GM12878 (cell line): ENCODE measurements around the gene PRKCB. TPM values are rescaled to one million over a fixed set of nuclear protein-coding genes. Genes with fewer than 3 reads are reported as not detected.

ENCODE experiments used
- ATAC-seq: fragments of 200-7000 bp; cut with Tn5 transposase; 3 replicates; pipeline ENCODE4 v1.9.1; 2020; ENCODE audit warnings: mild to moderate bottlenecking, moderate library complexity
- BruUV-seq: library from RNA; stranded (reverse); fragments of 400-500 nt; replicated peaks from 2 replicates; lab custom pipeline; 2021; lab: Mats Ljungman, UMichigan
- CTCF ChIA-PET: fragments of 300-600 bp; sonication (Branson Sonifier 250); formaldehyde crosslinking; extraction: SDS; loops from one replicate; lab custom pipeline; 2021; ENCODE audit warnings: inconsistent platforms; lab: Yijun Ruan, JAX
- POLR2A ChIA-PET: fragments of 350-600 bp; formaldehyde crosslinking; extraction: SDS; loops from one replicate; lab custom pipeline; 2021; ENCODE audit warnings: inconsistent platforms; lab: Charles Lee
- RAD21 ChIA-PET: fragments of 300-600 bp; sonication (Branson Sonifier 250); formaldehyde crosslinking; loops from one replicate; lab custom pipeline; 2023; ENCODE audit warnings: antibody characterized with exemption; ENCODE audit not compliant: unreplicated experiment; lab: Charles Lee
- SMC1A ChIA-PET: fragments of 300-600 bp; sonication (Branson Sonifier 250); formaldehyde crosslinking; loops from one replicate; lab custom pipeline; 2023; ENCODE audit not compliant: unreplicated experiment, uncharacterized antibody; lab: Charles Lee
- DNase-seq: peaks from one replicate; pipeline ENCODE4 v3.0.0-alpha.2; 2011; ENCODE audit warnings: low read depth, low spot score
- FAIRE-seq: peaks from 3 replicates; lab custom pipeline; 2011; peaks lifted over from hg19 to GRCh38; lab: Jason Lieb, UNC
- H2AFZ ChIP-seq: 2 replicates; pipeline ENCODE4 v1.6.0; 2011; ENCODE audit warnings: low read depth, low read length, control low read depth; ENCODE audit not compliant: control insufficient read depth
- H3K27ac ChIP-seq: 2 replicates; pipeline ENCODE4 v1.5.1; 2011; ENCODE audit warnings: control low read depth; ENCODE audit not compliant: control insufficient read depth, insufficient read depth
- H3K27me3 ChIP-seq, 2 experiments: replicated peaks in 1 of 2; 2 replicates each; pipeline versions ENCODE4 v1.6.0 to v1.6.1; 2011; ENCODE audit warnings: low read length in 1 of 2; ENCODE audit not compliant: control insufficient read depth in 2 of 2, insufficient read depth in 2 of 2
- H3K36me3 ChIP-seq, 2 experiments: 2 replicates each; pipeline ENCODE4 v1.5.1; 2011; ENCODE audit warnings: low read length in 1 of 2; ENCODE audit not compliant: control insufficient read depth in 2 of 2, insufficient read depth in 2 of 2
- H3K4me1 ChIP-seq: 2 replicates; pipeline ENCODE4 v1.6.1; 2011; ENCODE audit warnings: mild to moderate bottlenecking, low read length, moderate library complexity, mixed read lengths; ENCODE audit not compliant: control insufficient read depth, insufficient read depth
- H3K4me2 ChIP-seq: 2 replicates; pipeline ENCODE4 v1.6.0; 2011; ENCODE audit warnings: control low read depth; ENCODE audit not compliant: control insufficient read depth, insufficient read depth
- H3K4me3 ChIP-seq: fragments of 200-600 bp; sonication (generic); 2 replicates; pipeline ENCODE4 v1.5.1; 2016
- H3K79me2 ChIP-seq: 2 replicates; pipeline ENCODE4 v1.6.0; 2011; ENCODE audit warnings: low read length; ENCODE audit not compliant: control insufficient read depth, insufficient read depth
- H3K9ac ChIP-seq: 2 replicates; pipeline ENCODE4 v1.8.0; 2011; ENCODE audit warnings: low read length, control low read depth, mixed read lengths; ENCODE audit not compliant: control insufficient read depth, insufficient read depth
- H3K9me3 ChIP-seq: replicated peaks from 3 replicates; pipeline ENCODE4 v1.5.1; 2011; ENCODE audit warnings: mild to moderate bottlenecking, low read length; ENCODE audit not compliant: control insufficient read depth, insufficient read depth
- H4K20me1 ChIP-seq: 2 replicates; pipeline ENCODE4 v1.6.0; 2011; ENCODE audit not compliant: control insufficient read depth, insufficient read depth
- EGR1 ChIP-seq, 2 experiments: IDR thresholded peaks; 1 replicate in 1 of 2; 2 replicates in 1 of 2; pipeline ENCODE4 v1.6.1; 2011 to 2012; ENCODE audit warnings: low read depth in 2 of 2, low read length in 2 of 2, borderline replicate concordance in 1 of 2, mild to moderate bottlenecking in 1 of 2, moderate library complexity in 1 of 2
- GABPA ChIP-seq: IDR thresholded peaks from 2 replicates; pipeline ENCODE4 v1.6.1; 2014; ENCODE audit warnings: antibody characterized with exemption, low read depth, mild to moderate bottlenecking, inconsistent platforms
- IKZF1 ChIP-seq: fragments of 450-650 bp; conservative IDR thresholded peaks from 2 replicates; pipeline ENCODE4 v1.6.1; 2017; ENCODE audit warnings: antibody characterized with exemption, mild to moderate bottlenecking
- KLF5 ChIP-seq: fragments of 450-650 bp; IDR thresholded peaks from 2 replicates; pipeline ENCODE4 v1.6.1; 2014; ENCODE audit warnings: mild to moderate bottlenecking; ENCODE audit not compliant: partially characterized antibody
- NR2C2 ChIP-seq: IDR thresholded peaks from 2 replicates; pipeline ENCODE4 v1.6.1; 2011; ENCODE audit warnings: borderline replicate concordance, low read depth; ENCODE audit not compliant: control insufficient read depth, insufficient read length
- WGBS: methylation state at CpG from one replicate; pipeline ENCODE4 v1.1.6; 2016; ENCODE audit warnings: low lambda C conversion rate; ENCODE audit not compliant: insufficient replicate concordance, insufficient coverage; ENCODE audit errors: missing lambda C conversion rate; 5-methylcytosine and 5-hydroxymethylcytosine counted together
- in situ Hi-C: fragments of 300-500 bp; cut with MboI; formaldehyde crosslinking; loops from 9 replicates; pipeline ENCODE4 v1.14.3; 2018; ENCODE audit warnings: mixed read lengths
- intact Hi-C: fragments of 100-400 bp; cut with micrococcal nuclease; formaldehyde crosslinking; loops from one replicate; pipeline ENCODE4 v1.14.2; 2022; ENCODE audit not compliant: unreplicated experiment
- polyA plus RNA-seq, 11 experiments: library from polyadenylated mRNA; depleted of rRNA in 4 of 11; unstranded in 6 of 11; stranded (reverse) in 5 of 11; fragments of >200 nt; fragmentation: Nextera tagmentation in 4 of 11; fragmentation: Illumina TruSeq in 1 of 11; extraction: Ambion mirVana in 4 of 11; extraction: Trizol in 1 of 11; gene quantifications; 1 replicate in 1 of 11; 2 replicates in 10 of 11; pipeline versions ENCODE4 v1.2.1 to v1.2.3, GENCODE V29; 2011 to 2016; ENCODE audit warnings: inconsistent platforms in 2 of 11, missing spikeins in 2 of 11, low read depth in 1 of 11
- total RNA-seq, 4 experiments: library from RNA; depleted of rRNA in 3 of 4; stranded (reverse); fragments of >200 nt in 3 of 4; fragmentation: Illumina TruSeq in 1 of 4; extraction: Trizol in 1 of 4; gene quantifications; 2 replicates each; pipeline versions ENCODE4 v1.2.1 to v1.2.3, GENCODE V29; 2013 to 2021
- TF ChIP-seq, protein P1 (sequence below): IDR thresholded peaks from 2 replicates; pipeline ENCODE4 v1.6.1; 2011; ENCODE audit warnings: borderline replicate concordance, low read depth, mild to moderate bottlenecking, moderate library complexity, mixed read lengths, low read length; ENCODE audit not compliant: insufficient read depth; ENCODE audit errors: extremely low read length

Gene PRKCB
- total and polyA plus RNA-seq, 10 of the 15 experiments (the other 5 are each of a cell fraction or from before 2014, with no cell fraction given) = 21.4 to 158 (median 97.3) TPM

DNA sequence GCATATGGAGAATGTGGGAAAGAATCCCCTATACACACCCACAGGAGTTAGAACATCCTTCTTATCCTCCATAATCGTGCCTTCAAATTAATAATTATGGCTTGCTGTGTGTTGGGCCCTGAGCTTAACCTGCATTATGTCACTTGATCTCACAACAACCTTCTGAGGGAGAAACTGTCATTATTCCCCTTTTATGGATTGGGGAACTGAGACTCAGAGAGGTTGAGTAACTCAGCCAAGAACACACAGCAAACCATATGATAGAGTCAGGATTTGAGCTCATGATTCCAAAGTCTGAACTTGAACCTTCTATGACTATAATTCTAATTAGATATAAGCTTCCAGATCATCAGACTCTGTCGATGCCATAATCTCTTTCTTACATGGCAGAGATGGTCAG, 306.1 kb downstream of the PRKCB start:
- no peak for FAIRE-seq
- TF ChIP-seq GABPA = no peak
- no peaks in the 10 kb centered on the region for H3K79me2 ChIP-seq
- in situ Hi-C loops = no loop called here
- ChIA-PET CTCF (interaction anchor here (1.1 kb wide), 1 partner anchor 49 kb away, joined by 3 read pairs; no protein-coding TSS in a partner anchor), POLR2A (no interaction called here), SMC1A (interaction anchor here (1.1 kb wide), 1 partner anchor 11 kb away, joined by 3 read pairs; no protein-coding TSS in a partner anchor), RAD21 (no interaction called here)
- H3K4me1 ChIP-seq = no peaks in the 10 kb centered on the region
- H2AFZ ChIP-seq = no peak overlapping the region
- peaks cover 4 to 23% of the 10 kb centered on the region in 2 experiments; a peak in 3 of 4 replicates for H3K36me3 ChIP-seq
- H3K27me3 ChIP-seq = no peaks in the 10 kb centered on the region
- H3K9ac ChIP-seq = no peak overlapping the region
- no peak for DNase-seq
- H3K27ac ChIP-seq = no peak overlapping the region
- no peaks in the 10 kb centered on the region; the same call in 1 of the 2 replicates for H4K20me1 ChIP-seq
- no peak overlapping the region for H3K4me2 ChIP-seq
- no peaks in the 10 kb centered on the region for H3K9me3 ChIP-seq
- intact Hi-C loops = no loop called here
- no peak for ATAC-seq
- BruUV-seq = no TSS peak
- no peak overlapping the region for H3K4me3 ChIP-seq
- whole genome bisulfite sequencing = 93% methylated on average over 2 of the region's 2 CpGs

DNA sequence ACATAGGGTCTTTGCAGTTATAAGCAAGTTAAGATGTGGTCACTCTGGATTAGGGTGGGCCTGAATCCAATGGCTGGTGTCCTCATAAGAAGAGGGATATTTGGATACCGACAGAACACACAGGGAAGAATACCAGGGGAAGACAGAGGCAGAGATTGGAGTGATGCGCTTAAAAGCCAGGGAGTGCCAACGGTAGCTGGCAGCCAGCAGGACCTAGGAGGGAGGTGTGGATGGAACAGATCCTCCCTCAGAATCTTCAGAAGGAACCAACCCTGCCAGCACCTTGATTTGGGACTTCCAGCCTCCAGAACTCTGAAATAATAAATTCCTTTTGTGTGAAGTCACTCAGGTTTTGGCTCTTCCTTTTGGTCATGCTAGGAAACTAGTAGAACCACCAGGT, 310.1 kb downstream of the PRKCB start:
- DNase-seq = no peak
- in situ Hi-C loops = no loop called here
- TF ChIP-seq, protein P1, sequence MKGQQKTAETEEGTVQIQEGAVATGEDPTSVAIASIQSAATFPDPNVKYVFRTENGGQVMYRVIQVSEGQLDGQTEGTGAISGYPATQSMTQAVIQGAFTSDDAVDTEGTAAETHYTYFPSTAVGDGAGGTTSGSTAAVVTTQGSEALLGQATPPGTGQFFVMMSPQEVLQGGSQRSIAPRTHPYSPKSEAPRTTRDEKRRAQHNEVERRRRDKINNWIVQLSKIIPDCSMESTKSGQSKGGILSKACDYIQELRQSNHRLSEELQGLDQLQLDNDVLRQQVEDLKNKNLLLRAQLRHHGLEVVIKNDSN = no peak
- no peak for TF ChIP-seq KLF5
- no peak for TF ChIP-seq IKZF1
- TF ChIP-seq NR2C2 = no peak
- no peak for TF ChIP-seq EGR1 (IDR thresholded peaks at IDR 0.05; ENCODE audit: borderline replicate concordance in 1 of 2, low read depth in 2 of 2, low read length in 2 of 2)
- TF ChIP-seq, all 136 proteins: peak for 0
- H3K36me3 ChIP-seq = peaks cover 4 to 25% of the 10 kb centered on the region in 2 experiments; a peak in 3 of 4 replicates
- H3K27ac ChIP-seq = no peak overlapping the region
- no peaks in the 10 kb centered on the region; the same call in 1 of the 2 replicates for H4K20me1 ChIP-seq
- RAD21 ChIA-PET = no interaction called here
- FAIRE-seq = no peak
- no peaks in the 10 kb centered on the region for H3K79me2 ChIP-seq
- ATAC-seq = no peak
- no peak overlapping the region for H2AFZ ChIP-seq
- H3K9me3 ChIP-seq = no peaks in the 10 kb centered on the region
- H3K4me2 ChIP-seq = no peak overlapping the region
- no TSS peak for BruUV-seq
- POLR2A ChIA-PET = no interaction called here
- no peak overlapping the region for H3K4me3 ChIP-seq
- peaks cover 22% of the 10 kb centered on the region for H3K4me1 ChIP-seq
- intact Hi-C loops = no loop called here
- 100% methylated on average over 3 of the region's 3 CpGs for WGBS
- no peak overlapping the region for H3K9ac ChIP-seq
- SMC1A ChIA-PET = no interaction called here
- no peaks in the 10 kb centered on the region for H3K27me3 ChIP-seq
- CTCF ChIA-PET = no interaction called here
